GM12801 (cell line): ENCODE results near the gene CFAP58.

ENCODE experiments used
- TF ChIP-seq, protein P1 (sequence below): IDR thresholded peaks from one replicate; pipeline ENCODE4 v1.5.1; 2011; ENCODE audit warnings: control low read depth; ENCODE audit not compliant: insufficient read length; ENCODE audit errors: extremely low read depth

Gene CFAP58, protein sequence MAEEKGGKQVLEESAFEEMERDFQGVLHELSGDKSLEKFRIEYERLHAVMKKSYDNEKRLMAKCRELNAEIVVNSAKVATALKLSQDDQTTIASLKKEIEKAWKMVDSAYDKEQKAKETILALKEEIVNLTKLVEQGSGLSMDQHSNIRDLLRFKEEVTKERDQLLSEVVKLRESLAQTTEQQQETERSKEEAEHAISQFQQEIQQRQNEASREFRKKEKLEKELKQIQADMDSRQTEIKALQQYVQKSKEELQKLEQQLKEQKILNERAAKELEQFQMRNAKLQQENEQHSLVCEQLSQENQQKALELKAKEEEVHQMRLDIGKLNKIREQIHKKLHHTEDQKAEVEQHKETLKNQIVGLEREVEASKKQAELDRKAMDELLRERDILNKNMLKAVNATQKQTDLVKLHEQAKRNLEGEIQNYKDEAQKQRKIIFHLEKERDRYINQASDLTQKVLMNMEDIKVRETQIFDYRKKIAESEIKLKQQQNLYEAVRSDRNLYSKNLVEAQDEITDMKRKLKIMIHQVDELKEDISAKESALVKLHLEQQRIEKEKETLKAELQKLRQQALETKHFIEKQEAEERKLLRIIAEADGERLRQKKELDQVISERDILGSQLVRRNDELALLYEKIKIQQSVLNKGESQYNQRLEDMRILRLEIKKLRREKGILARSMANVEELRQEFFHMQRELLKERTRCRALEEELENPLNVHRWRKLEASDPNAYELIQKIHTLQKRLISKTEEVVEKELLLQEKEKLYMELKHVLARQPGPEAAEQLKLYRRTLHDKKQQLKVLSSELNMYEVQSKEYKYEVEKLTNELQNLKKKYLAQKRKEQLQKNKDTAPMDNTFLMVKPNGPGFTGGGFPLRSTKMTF

DNA sequence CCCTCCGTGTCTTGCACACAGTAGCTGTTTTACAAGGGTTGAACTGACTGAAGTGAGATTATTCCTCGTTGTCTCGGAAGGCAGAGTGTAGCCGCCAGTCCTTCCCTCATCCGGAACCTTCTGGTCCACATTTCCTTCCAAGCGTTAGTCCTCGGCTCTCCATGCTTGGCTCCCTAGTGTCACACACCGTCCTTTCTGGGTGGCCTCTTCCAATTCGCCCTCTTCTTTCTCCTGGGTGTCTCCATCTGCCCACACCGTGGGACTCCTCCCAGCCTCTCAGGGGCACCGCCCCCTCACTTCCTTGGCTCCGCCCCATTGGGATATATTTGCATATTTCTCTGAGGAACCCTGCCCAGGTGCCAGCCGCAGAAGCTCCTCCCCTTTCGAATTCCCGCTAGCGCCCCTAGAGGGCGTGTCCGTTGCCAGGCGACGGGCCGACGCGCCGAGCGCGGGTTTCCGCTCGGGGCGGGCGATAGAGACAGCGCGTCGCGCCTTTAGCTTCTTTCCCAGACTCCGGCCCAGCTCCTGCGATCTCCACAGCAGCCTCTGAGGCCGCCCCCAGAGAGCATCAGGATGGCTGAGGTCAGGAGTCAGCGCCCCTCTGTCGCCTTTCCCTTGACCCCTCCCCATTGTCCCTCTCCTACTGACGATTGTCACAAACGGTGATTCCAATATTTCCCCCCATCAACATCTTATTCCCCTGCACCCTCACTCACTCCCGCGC is at the start of gene CFAP58:
Gene CFAP58 (plus strand): TSS at position 509 of the 724 bp plus-strand sequence. CDS start 65 bp downstream, at position 574.
- TF ChIP-seq, protein P1, sequence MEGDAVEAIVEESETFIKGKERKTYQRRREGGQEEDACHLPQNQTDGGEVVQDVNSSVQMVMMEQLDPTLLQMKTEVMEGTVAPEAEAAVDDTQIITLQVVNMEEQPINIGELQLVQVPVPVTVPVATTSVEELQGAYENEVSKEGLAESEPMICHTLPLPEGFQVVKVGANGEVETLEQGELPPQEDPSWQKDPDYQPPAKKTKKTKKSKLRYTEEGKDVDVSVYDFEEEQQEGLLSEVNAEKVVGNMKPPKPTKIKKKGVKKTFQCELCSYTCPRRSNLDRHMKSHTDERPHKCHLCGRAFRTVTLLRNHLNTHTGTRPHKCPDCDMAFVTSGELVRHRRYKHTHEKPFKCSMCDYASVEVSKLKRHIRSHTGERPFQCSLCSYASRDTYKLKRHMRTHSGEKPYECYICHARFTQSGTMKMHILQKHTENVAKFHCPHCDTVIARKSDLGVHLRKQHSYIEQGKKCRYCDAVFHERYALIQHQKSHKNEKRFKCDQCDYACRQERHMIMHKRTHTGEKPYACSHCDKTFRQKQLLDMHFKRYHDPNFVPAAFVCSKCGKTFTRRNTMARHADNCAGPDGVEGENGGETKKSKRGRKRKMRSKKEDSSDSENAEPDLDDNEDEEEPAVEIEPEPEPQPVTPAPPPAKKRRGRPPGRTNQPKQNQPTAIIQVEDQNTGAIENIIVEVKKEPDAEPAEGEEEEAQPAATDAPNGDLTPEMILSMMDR = no peak

DNA sequence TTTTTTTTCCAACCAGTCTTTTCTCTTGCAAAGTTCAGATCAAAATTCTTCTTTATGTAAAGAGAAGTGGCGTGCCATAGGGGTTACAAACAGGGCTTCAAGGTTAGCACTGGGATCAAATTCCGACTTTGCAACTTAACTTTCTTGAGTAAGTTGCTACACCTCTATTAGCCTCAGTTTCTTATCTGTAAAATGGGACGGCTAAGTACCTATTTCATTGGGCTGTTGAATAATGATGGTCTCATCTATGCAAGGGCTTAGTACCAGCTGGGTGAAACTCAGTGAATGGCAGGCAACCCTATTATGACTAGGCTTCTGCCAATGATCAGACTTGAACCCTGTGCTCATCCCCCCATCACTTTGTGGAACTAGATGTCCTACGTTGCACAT is 49.3 kb upstream of the CFAP58 start:
- TF ChIP-seq, protein P1 = no peak

DNA sequence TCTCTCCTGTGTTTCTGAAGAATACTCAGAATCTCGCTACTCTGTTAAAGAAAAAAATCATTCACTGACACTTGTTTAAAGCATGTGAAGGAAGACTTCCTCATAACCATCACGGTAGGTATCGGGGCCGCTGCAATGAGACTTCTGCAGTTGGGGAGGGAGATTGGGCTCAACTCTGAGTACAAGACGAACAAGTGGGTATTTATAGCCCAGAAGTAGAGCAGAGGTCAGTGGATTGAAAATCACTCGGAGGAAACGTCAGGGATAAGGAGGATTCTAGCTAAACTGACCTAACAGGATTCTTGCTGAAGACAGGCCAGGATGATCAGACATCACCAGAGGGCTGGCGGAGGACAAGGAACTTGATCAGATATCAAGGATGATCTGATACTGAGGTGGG is 48.7 kb upstream of the CFAP58 start:
- TF ChIP-seq, protein P1 = no peak

DNA sequence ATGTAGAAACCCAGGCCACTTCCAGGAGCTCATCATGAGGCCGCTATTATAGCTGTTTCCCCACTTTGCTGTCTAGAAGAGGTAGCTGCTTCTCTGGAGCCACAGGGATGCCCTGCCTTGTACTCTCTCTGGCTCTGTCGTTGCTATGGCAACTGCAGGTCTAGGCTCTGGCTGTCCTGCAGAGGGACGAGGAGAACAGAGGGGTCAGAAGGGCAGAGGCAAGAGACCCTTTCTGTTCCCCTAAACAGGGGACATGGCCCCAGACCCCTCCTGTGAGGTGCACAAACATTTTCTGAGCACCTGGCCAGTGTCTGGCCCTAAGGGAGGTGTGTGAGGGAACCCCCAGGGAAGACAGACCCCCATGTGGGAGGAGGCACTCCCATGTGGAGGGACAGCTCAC is 46.7 kb upstream of the CFAP58 start:
- TF ChIP-seq, protein P1 = no peak

DNA sequence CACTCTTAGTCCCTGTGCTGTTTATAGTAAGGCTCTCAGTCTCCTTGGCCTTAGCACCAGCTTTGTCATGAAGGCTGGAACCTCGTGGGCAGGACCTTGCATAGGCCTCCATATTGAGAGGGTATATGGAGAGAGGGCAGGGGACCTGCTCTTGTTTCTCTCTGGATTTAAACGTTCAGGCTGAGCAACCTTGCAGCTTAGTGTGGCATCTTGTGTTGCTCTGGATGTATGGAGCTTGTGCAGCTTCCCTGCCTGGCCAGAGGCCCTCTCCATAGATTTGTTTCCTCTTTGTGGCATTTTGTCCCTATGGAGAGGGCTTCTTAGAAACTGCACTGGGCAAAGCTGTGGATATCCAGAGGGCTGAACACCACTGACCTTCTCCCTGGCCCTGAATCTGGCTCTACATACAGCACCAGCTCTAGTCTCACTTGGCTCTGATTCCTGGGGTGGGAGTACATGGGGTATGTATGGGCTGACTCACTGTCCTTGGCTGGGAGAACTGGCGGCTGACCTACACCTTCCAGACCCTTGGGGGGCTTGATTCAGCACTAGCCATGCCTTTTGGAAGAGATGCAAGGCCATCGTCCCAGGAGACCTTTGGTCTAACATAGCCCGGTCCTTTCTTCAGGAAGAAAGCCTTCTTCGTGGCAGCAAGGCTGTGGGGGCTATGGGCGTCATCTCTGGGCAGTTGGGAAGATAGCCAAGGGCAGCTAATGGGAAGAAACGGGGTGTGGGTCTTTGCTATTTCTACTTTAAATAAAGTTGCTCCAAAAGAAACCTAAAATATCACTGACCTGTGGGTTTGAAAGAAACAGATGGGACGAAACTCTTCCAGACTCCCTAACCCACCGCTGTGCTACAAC is 45.8 kb upstream of the CFAP58 start:
- TF ChIP-seq, protein P1 = no peak

DNA sequence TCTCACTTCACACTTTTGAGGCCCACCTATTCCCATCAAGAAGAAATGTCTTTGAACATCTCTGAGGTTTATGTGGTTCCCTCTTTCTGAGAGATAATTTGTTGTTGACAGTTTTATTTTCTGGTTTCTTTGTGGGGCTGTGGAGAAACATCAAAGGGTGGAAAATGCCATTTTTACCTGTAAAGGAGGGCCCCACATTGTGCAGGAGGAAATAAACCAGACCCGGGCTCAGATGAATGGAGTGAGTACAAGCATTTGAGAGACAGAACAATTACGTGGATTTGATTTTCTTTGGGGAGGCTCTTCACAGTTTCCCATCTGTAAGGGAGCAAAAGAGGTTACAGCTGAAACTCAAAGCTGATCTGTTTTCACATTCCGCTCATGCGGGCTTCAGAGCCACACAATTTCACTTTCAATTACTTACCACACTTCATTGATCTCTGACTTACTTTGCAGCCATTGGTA is 45.2 kb upstream of the CFAP58 start:
- TF ChIP-seq, protein P1 = no peak
